Stomach smooth muscle (tissue), 2 donors: ENCODE measurements around the gene UTY.
"Not testable (repeated sequence)": the region's sequence is repeated elsewhere in the genome, so short reads cannot be mapped to it uniquely, and the experiment has no call there.

ENCODE experiments used
- H3K27ac ChIP-seq: one replicate; pipeline ENCODE4 v1.7.0; 2013; ENCODE audit warnings: mild to moderate bottlenecking, low read length, inconsistent platforms
- H3K27me3 ChIP-seq, 2 donors: one replicate each; pipeline ENCODE4 v1.7.0; 2013; ENCODE audit warnings: low read length in 2 of 2; ENCODE audit not compliant: insufficient read depth in 2 of 2, control insufficient read depth in 1 of 2
- H3K36me3 ChIP-seq, 2 donors: one replicate each; pipeline ENCODE4 v1.7.0; 2013; ENCODE audit warnings: low read length in 2 of 2; ENCODE audit not compliant: control insufficient read depth in 2 of 2, insufficient read depth in 2 of 2
- H3K4me1 ChIP-seq: one replicate; pipeline ENCODE4 v1.7.0; 2013; ENCODE audit warnings: low read length; ENCODE audit not compliant: control insufficient read depth, insufficient read depth
- H3K4me3 ChIP-seq, 2 donors: one replicate each; pipeline ENCODE4 v1.7.0; 2013; ENCODE audit warnings: low read length in 2 of 2
- H3K9ac ChIP-seq, 2 donors: one replicate each; pipeline ENCODE4 v1.7.0; 2013; ENCODE audit warnings: low read length in 2 of 2, mild to moderate bottlenecking in 1 of 2
- H3K9me3 ChIP-seq, 2 donors: one replicate each; pipeline ENCODE4 v1.7.0; 2013; ENCODE audit warnings: low read length in 2 of 2; ENCODE audit not compliant: control insufficient read depth in 2 of 2
- donor health status: healthy.
- donor health status: Pancreatic carcinoma.

The UTY gene

GRCh38 chrY:13299411-13299810 lies 180.4 kb downstream of the UTY start:
- Histone ChIP-seq H3K27ac (no peak overlapping the region), H3K36me3 (peaks cover 0 to 3% of the 10 kb centered on the region in 2 donors), H3K4me3 (no peak overlapping the region), H3K27me3 (no peaks in the 10 kb centered on the region), H3K9me3 (no peaks in the 10 kb centered on the region), H3K9ac (no peak overlapping the region), H3K4me1 (no peaks in the 10 kb centered on the region)

GRCh38 chrY:13296176-13296890 lies 183.5 kb downstream of the UTY start:
- Histone ChIP-seq H3K9me3 (no peaks in the 10 kb centered on the region), H3K36me3 (no peaks in the 10 kb centered on the region), H3K4me1 (no peaks in the 10 kb centered on the region), H3K27ac (no peak overlapping the region), H3K4me3 (no peak overlapping the region), H3K27me3 (no peaks in the 10 kb centered on the region), H3K9ac (no peak overlapping the region)

DNA sequence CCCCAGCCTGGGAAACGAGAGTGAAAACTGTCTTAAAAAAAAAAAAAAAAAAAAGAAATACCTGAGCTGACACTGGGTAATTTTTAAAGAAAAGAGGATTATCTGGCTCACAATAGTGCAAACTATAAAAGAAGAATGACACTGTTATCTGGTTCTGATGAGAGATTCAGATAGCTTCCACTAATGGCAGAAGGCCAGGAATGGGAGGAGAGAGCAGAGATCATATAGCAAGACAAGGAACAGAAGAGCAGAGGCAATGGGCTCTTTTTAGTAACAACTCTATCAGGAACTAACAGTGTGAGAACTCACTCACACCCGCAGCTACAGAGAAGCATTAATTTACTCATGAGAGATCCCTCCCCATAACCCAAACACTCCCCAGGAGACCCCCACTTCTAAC lies 184.8 kb downstream of the UTY start:
- Histone ChIP-seq H3K27me3 (no peaks in the 10 kb centered on the region), H3K36me3 (no peaks in the 10 kb centered on the region), H3K9me3 (no peaks in the 10 kb centered on the region), H3K4me3 (no peak overlapping the region), H3K9ac (no peak overlapping the region), H3K4me1 (no peaks in the 10 kb centered on the region), H3K27ac (no peak overlapping the region)

- H3K36me3 ChIP-seq, result peaks cover 0 to 5% of the 10 kb centered on the region in 2 donors
- no peaks in the 10 kb centered on the region for H3K9me3 ChIP-seq
- H3K4me3 ChIP-seq, result no peak overlapping the region
- no peak overlapping the region for H3K27ac ChIP-seq
- no peak overlapping the region for H3K9ac ChIP-seq
- no peaks in the 10 kb centered on the region for H3K4me1 ChIP-seq
- H3K27me3 ChIP-seq, result no peaks in the 10 kb centered on the region
Observed at GRCh38 chrY:13291199-13291598, 188.6 kb downstream of the UTY start.

DNA sequence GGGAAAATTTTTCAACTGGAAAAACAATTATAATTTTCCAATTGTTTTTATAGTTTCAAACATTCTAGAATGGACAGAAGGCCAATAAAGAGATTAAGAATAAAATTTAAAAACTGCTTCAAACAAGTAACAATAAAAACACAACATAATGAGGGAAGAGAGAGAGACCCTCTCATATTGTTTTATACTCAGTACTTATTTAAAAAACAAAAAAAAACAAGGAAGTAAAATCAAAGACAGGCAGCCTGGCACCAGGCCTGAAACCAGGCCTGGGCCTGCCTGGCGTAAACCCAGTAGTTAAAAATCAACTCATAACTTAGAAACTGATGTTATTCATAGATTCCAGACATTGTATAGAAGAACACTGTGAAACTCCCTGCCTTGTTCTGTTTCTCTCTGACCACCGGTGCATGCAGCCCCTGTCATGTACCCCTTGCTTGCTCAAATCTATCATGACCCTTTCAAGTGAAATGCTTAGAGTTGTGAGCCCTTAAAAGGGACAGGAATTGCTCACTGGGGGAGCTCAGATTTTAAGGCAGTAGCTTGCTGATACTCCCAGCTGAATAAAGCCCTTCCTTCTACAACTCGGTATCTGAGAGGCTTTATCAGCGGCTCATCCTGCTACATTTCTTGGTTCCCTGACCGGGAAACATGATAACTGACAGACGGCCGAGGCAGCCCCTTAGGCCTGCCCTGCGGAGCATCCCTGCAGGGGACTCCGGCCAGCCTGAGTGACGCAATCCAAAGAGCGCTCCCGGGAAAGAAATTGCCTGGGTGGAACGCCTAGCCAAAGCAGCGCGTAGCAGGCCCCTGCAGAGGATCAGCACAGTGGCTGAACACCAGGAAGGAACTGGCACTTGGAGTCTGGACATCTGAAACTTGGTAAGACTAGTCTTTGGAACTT lies 197.4 kb downstream of the UTY start:
- not testable (repeated sequence) for H3K27me3 ChIP-seq, H3K27ac ChIP-seq, H3K36me3 ChIP-seq, H3K9me3 ChIP-seq, H3K4me1 ChIP-seq, H3K9ac ChIP-seq, H3K4me3 ChIP-seq

- Histone ChIP-seq H3K4me1 (no peaks in the 10 kb centered on the region), H3K4me3 (no peak overlapping the region), H3K9ac (no peak overlapping the region), H3K9me3 (no peaks in the 10 kb centered on the region), H3K27me3 (no peaks in the 10 kb centered on the region), H3K36me3 (no peaks in the 10 kb centered on the region), H3K27ac (no peak overlapping the region)
Observed at GRCh38 chrY:13279561-13279960, 200.3 kb downstream of the UTY start.

- no peaks in the 10 kb centered on the region for H3K9me3 ChIP-seq
- H3K27me3 ChIP-seq, result no peaks in the 10 kb centered on the region
- no peaks in the 10 kb centered on the region for H3K4me1 ChIP-seq
- no peak overlapping the region for H3K4me3 ChIP-seq
- no peak overlapping the region for H3K9ac ChIP-seq
- no peak overlapping the region for H3K27ac ChIP-seq
- peaks cover 0 to 7% of the 10 kb centered on the region in 2 donors for H3K36me3 ChIP-seq
Observed at GRCh38 chrY:13271706-13272105, 208.1 kb downstream of the UTY start.

- not testable (repeated sequence) for H3K4me1 ChIP-seq, H3K36me3 ChIP-seq, H3K4me3 ChIP-seq, H3K27ac ChIP-seq, H3K27me3 ChIP-seq, H3K9ac ChIP-seq, H3K9me3 ChIP-seq
Observed at GRCh38 chrY:13253941-13254440, 225.8 kb downstream of the UTY start.

DNA sequence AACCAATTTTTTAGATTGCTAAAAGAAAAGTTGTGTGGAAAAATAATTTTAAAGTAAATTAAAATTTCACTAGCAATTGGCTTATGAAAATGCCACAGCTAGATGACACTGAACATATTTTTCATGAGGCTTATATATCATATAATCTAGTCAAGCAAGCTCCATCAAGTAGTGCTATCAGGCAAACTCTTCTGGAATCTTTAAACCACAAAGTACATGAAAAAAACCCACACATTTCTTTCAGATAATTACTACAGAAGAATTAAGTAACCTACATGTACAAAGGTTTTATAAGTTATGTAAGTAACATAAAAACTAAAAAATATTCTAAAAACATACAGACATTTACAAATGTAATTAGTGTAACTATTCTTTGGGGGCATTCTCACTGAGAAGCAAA lies 229.4 kb downstream of the UTY start:
- Histone ChIP-seq H3K27me3 (no peaks in the 10 kb centered on the region), H3K9me3 (no peaks in the 10 kb centered on the region), H3K9ac (no peak overlapping the region), H3K4me1 (no peaks in the 10 kb centered on the region), H3K4me3 (no peak overlapping the region), H3K27ac (no peak overlapping the region), H3K36me3 (no peaks in the 10 kb centered on the region)

- no peak overlapping the region for H3K27ac ChIP-seq
- no peaks in the 10 kb centered on the region for H3K9me3 ChIP-seq
- no peaks in the 10 kb centered on the region for H3K36me3 ChIP-seq
- no peaks in the 10 kb centered on the region for H3K27me3 ChIP-seq
- no peak overlapping the region for H3K9ac ChIP-seq
- H3K4me1 ChIP-seq, result no peaks in the 10 kb centered on the region
- no peak overlapping the region for H3K4me3 ChIP-seq
Observed at GRCh38 chrY:13243716-13244115, 236.1 kb downstream of the UTY start.

DNA sequence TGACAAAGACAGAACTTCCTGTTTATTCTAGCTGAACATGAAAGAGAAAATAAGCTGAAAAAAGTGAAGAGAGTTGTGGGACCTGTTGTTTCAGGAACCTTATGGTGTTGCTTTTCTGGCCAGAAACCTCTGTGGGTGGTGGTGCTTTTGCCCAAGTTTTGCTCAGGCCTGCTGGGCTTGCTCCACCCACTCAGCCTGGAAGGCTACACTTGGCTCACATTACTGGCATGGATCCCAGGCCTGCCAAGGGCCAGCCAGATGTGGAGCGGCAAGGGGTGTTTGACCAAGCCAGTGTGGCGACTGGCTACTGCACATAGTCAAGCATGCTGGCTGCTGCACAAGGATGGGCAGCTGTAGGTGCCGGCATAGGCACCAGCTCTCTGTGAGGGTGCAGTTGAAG lies 245.9 kb downstream of the UTY start:
- Histone ChIP-seq H3K36me3 (no peaks in the 10 kb centered on the region), H3K4me1 (no peaks in the 10 kb centered on the region), H3K9ac (no peak overlapping the region), H3K27ac (no peak overlapping the region), H3K27me3 (no peaks in the 10 kb centered on the region), H3K4me3 (no peak overlapping the region), H3K9me3 (no peaks in the 10 kb centered on the region)
